ENCODE measurements around the gene NKX2-3. TPM values are rescaled to one million over a fixed set of nuclear protein-coding genes. Genes with fewer than 3 reads are reported as not detected.

NKX2-3 gene
- total RNA-seq (2022) (not detected in 2 replicates), Bru-seq, nascent RNA (not detected), BruChase-seq, experiment 1, labeled RNA remaining after a 6-hour chase (not detected), BruChase-seq, experiment 2, labeled RNA remaining after a 2-hour chase (not detected)
- long read RNA-seq = 0 reads

GRCh38 chr10:99532687-99533495 is at the start of gene NKX2-3:
NKX2-3 (plus strand) TSS chr10:99532942; CDS start chr10:99533132, 190 bp downstream.
- Mint-ChIP-seq H3K9me3 (ENCODE audit: unreplicated experiment) (no peaks in the 10 kb centered on the region), H3K36me3 (ENCODE audit: insufficient read depth, unreplicated experiment) (no peaks in the 10 kb centered on the region), H3K4me1 (ENCODE audit: insufficient read depth, unreplicated experiment) (no peaks in the 10 kb centered on the region), H3K4me3 (ENCODE audit: unreplicated experiment) (no peak within 1 kb of the TSS), H3K27ac (ENCODE audit: low read depth, unreplicated experiment) (no peak within 1 kb of the TSS), H3K27me3 (ENCODE audit: insufficient read depth, unreplicated experiment) (peaks cover 72% of the 10 kb centered on the region)
- no TSS peak for BruUV-seq (replicated peaks)
- POLR2A ChIA-PET = no interaction called here
- CTCF ChIA-PET = interaction anchor here (0.5 kb wide), 1 partner anchor 141 kb away, joined by 3 read pairs; no protein-coding TSS in a partner anchor
- TF ChIP-seq, protein P1, sequence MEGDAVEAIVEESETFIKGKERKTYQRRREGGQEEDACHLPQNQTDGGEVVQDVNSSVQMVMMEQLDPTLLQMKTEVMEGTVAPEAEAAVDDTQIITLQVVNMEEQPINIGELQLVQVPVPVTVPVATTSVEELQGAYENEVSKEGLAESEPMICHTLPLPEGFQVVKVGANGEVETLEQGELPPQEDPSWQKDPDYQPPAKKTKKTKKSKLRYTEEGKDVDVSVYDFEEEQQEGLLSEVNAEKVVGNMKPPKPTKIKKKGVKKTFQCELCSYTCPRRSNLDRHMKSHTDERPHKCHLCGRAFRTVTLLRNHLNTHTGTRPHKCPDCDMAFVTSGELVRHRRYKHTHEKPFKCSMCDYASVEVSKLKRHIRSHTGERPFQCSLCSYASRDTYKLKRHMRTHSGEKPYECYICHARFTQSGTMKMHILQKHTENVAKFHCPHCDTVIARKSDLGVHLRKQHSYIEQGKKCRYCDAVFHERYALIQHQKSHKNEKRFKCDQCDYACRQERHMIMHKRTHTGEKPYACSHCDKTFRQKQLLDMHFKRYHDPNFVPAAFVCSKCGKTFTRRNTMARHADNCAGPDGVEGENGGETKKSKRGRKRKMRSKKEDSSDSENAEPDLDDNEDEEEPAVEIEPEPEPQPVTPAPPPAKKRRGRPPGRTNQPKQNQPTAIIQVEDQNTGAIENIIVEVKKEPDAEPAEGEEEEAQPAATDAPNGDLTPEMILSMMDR (IDR thresholded peaks at IDR 0.05; ENCODE audit: unreplicated experiment) = no peak
- DNase-seq (ENCODE audit: unreplicated experiment) = no peak
- intact Hi-C loops (cut with micrococcal nuclease) = no loop called here

DNA sequence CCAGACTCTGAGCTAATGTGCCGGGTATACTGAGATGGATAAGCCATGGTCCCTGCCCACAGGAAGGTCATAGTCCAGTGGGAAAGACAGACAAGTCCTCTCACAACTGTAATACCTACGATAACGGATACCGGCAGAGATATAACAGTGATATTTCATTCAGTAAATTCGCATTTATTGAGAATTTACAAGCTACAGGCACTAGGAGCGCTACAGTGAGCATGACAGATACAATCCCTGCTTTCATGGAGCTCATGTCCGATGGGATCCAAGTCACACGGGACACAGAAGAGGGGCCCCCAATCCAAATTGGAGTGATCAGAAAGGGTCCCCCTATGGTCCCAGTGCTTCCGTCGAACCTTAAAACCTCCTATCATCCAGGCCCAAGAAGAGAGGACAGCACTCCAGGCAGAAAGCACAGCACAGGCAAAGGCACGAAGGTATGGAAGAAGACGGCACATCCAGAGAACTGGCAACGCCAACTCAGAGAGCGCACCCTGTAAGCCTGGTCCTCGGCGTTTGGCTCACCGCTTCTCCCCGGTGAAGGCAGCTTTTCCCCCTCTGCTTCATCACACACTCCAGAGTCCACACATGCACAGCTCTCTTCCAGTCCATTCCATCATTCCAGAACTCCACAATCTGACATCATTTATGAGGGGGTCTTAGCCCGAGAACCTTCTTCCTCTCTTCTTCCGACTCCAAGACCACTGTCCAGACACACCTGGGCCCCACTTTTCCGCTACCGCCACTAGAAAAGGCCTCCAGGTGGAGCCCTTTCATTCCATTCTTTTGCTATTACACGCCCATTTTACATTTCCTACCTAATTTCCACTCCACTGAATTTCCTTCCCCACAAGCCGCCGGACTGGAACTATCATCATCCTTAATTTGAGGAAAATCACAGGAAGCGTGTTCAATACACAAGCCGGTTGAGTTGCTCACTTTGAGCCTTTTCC is 47.8 kb upstream of the NKX2-3 start:
- Mint-ChIP-seq H3K27me3 (ENCODE audit: insufficient read depth, unreplicated experiment) (peaks cover 71% of the 10 kb centered on the region), H3K36me3 (ENCODE audit: insufficient read depth, unreplicated experiment) (no peaks in the 10 kb centered on the region), H3K4me1 (ENCODE audit: insufficient read depth, unreplicated experiment) (no peaks in the 10 kb centered on the region), H3K4me3 (ENCODE audit: unreplicated experiment) (no peak overlapping the region), H3K27ac (ENCODE audit: low read depth, unreplicated experiment) (no peak overlapping the region), H3K9me3 (ENCODE audit: unreplicated experiment) (no peaks in the 10 kb centered on the region)
- no TSS peak for BruUV-seq (replicated peaks)
- CTCF ChIA-PET = interaction anchor here (0.6 to 4.1 kb wide), 20 partner anchors 11 to 1591 kb away, joined by 3 to 36 read pairs (median 4); no protein-coding TSS in a partner anchor
- DNase-seq (ENCODE audit: unreplicated experiment) = peak; percentile 23
- POLR2A ChIA-PET = interaction anchor here (0.6 kb wide), 1 partner anchor 56 kb away, joined by 3 read pairs; no protein-coding TSS in a partner anchor
- intact Hi-C loops (cut with micrococcal nuclease) = loop anchor here (1.0 kb wide), 1 partner anchor 127 kb away; no protein-coding TSS in a partner anchor
- TF ChIP-seq, protein P1 (IDR thresholded peaks at IDR 0.05; ENCODE audit: unreplicated experiment) = peak; percentile 26

DNA sequence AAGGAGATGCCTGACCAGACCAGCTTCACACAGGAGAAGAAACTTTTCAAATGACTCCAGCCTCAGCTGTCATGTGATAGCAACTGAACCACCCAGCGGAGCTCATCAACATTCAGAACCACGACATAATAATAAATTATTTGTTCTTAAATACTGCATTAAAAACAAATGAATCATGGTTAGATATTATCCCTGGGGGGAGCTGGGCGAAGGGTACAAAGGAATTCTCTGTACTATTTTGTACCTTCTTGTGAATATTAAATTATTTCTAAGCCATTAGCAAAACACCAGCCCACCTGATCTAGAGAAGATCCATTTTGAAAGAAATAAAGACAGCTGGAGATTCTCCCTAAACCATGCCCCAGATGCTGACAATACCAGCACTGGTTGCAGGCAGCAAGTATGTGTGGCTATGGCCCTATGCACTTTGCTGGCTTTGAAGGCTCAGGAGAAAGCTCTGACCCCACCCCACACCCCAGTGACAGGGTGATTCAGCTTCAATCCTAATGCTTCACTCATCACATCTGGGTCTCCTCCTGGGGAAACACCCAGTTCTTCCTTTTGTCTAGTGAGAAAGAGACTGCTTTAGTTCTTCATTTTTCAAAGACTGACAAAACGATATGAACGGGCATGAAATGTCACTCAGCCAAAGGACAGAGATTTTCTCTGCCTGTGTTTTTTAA is 45.5 kb upstream of the NKX2-3 start:
- Mint-ChIP-seq H3K36me3 (ENCODE audit: insufficient read depth, unreplicated experiment) (no peaks in the 10 kb centered on the region), H3K4me3 (ENCODE audit: unreplicated experiment) (no peak overlapping the region), H3K27me3 (ENCODE audit: insufficient read depth, unreplicated experiment) (peaks cover 64% of the 10 kb centered on the region), H3K9me3 (ENCODE audit: unreplicated experiment) (no peaks in the 10 kb centered on the region), H3K27ac (ENCODE audit: low read depth, unreplicated experiment) (no peak overlapping the region), H3K4me1 (ENCODE audit: insufficient read depth, unreplicated experiment) (no peaks in the 10 kb centered on the region)
- DNase-seq (ENCODE audit: unreplicated experiment) = no peak
- TF ChIP-seq, protein P1 (IDR thresholded peaks at IDR 0.05; ENCODE audit: unreplicated experiment) = no peak
- ChIA-PET POLR2A (interaction anchor here (0.6 kb wide), 1 partner anchor 35 kb away, joined by 3 read pairs; no protein-coding TSS in a partner anchor), CTCF (interaction anchor here (0.8 to 4.1 kb wide), 4 partner anchors 10 to 124 kb away, joined by 3 to 36 read pairs (median 6); no protein-coding TSS in a partner anchor)
- BruUV-seq (replicated peaks) = no TSS peak
- intact Hi-C loops (cut with micrococcal nuclease) = no loop called here

Data from MCF 10A (cell line).